T-helper 9 cell (primary cell): Measurements from ENCODE around the gene ABCA1.
"Not testable (repeated sequence)": the region's sequence is repeated elsewhere in the genome, so short reads cannot be mapped to it uniquely, and the experiment has no call there.

ENCODE experiments used
- DNase-seq: peaks from one replicate; pipeline ENCODE4 v3.0.0-alpha.2; 2020
- total RNA-seq, 2 donors: gene quantifications; one replicate each; lab custom pipeline; 2026; lab: John Stamatoyannopoulos, UW

ABCA1 gene, protein sequence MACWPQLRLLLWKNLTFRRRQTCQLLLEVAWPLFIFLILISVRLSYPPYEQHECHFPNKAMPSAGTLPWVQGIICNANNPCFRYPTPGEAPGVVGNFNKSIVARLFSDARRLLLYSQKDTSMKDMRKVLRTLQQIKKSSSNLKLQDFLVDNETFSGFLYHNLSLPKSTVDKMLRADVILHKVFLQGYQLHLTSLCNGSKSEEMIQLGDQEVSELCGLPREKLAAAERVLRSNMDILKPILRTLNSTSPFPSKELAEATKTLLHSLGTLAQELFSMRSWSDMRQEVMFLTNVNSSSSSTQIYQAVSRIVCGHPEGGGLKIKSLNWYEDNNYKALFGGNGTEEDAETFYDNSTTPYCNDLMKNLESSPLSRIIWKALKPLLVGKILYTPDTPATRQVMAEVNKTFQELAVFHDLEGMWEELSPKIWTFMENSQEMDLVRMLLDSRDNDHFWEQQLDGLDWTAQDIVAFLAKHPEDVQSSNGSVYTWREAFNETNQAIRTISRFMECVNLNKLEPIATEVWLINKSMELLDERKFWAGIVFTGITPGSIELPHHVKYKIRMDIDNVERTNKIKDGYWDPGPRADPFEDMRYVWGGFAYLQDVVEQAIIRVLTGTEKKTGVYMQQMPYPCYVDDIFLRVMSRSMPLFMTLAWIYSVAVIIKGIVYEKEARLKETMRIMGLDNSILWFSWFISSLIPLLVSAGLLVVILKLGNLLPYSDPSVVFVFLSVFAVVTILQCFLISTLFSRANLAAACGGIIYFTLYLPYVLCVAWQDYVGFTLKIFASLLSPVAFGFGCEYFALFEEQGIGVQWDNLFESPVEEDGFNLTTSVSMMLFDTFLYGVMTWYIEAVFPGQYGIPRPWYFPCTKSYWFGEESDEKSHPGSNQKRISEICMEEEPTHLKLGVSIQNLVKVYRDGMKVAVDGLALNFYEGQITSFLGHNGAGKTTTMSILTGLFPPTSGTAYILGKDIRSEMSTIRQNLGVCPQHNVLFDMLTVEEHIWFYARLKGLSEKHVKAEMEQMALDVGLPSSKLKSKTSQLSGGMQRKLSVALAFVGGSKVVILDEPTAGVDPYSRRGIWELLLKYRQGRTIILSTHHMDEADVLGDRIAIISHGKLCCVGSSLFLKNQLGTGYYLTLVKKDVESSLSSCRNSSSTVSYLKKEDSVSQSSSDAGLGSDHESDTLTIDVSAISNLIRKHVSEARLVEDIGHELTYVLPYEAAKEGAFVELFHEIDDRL (N-terminal part only)
- 2.0 to 18.6 reads per million in 2 donors for total RNA-seq

DNA sequence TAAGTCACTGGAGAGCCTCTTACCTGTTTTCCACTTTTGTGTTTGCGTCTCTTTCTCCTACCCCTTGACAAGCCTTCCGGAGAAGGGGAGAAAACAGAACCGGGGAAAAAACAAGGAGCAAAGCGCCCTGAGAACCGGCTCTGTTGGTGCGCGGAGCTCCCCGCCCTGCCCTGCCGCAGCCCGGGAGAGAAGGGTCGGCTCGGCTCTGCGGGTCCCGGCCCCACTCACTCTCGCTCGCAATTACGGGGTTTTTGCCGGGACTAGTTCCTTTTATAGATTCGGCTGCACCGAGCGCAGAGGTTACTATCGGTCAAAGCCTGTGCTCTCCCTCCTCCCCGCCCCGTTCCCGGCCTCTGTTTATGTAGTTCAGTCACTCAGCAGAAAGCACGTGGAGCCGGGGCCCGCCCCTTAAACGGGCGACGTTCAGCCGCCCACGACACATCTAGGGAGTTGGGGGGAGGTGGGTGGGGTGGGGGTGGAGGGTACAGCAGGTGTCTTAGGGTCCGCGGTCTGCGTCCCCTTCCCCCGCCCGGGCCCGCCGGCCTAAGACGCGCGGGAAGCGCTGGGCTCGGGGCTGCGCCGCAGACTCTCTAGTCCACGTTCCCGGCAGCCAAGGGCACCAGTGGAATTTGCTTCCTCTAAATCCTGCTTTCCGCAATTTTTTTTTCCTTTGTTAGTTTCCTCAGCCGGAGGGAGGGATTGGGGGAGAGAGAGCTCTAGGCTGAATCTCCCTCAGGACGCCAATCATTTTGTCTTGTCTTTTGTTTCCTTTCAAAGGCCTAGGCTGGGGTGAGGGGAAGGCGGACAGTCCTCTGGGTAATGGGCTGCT lies at the start of gene ABCA1:
ABCA1 (minus strand) TSS at position 244 of the 829 bp plus-strand sequence. CDS start 24,476 bp downstream, outside the sequence.
- DNase-seq: peak; percentile 56

DNA sequence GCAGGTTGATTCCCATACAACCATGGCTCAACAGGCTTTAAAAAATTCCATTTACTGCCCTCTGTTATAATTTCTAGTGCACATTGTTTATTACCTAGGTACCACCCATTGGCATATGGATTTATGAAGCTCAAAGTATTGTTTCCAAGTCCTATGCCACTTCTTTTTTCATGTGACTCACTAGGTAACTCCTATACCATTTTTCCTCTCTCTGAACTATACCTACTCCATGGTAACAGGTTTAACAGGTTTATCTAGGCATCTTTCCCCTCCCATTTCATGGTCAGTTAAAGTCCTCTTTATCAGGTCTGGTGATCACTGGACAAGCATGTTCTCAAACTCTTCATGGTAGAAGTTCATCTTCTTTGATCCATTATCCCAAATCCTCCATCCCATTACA lies 49.6 kb upstream of the ABCA1 start:
- DNase-seq: no peak

- no peak for DNase-seq
These were observed 49.2 kb upstream of the ABCA1 start for GRCh38 chr9:104977168-104977567.

DNA sequence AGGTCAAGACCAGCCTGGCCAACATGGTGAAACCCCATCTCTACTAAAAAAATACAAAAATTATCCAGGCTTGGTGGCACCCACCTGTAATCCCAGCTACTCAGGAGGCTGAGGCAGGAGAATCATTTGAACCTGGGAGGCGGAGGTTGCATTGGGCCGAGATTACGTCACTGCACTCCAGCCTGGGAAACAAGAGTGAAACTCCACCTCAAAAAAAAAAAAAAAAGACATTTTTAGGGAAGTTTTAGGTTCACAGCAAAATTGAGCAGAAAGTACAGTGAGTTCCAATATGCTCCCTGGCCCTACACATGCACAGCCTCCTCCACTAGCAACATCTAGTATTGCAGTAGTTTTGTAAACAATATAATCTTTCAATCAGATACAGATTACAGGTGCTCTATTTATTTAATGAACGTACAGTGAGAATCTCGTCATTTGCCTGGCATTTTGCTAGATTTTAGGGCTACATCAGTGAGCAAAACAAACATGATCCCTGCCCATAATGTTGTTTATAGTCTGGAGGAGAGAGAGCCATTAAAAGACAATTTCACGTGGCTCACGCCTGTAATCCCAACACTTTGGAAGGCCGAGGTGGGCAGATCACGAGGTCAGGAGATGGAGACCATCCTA lies 48.1 kb upstream of the ABCA1 start:
- not testable (repeated sequence) for DNase-seq

DNA sequence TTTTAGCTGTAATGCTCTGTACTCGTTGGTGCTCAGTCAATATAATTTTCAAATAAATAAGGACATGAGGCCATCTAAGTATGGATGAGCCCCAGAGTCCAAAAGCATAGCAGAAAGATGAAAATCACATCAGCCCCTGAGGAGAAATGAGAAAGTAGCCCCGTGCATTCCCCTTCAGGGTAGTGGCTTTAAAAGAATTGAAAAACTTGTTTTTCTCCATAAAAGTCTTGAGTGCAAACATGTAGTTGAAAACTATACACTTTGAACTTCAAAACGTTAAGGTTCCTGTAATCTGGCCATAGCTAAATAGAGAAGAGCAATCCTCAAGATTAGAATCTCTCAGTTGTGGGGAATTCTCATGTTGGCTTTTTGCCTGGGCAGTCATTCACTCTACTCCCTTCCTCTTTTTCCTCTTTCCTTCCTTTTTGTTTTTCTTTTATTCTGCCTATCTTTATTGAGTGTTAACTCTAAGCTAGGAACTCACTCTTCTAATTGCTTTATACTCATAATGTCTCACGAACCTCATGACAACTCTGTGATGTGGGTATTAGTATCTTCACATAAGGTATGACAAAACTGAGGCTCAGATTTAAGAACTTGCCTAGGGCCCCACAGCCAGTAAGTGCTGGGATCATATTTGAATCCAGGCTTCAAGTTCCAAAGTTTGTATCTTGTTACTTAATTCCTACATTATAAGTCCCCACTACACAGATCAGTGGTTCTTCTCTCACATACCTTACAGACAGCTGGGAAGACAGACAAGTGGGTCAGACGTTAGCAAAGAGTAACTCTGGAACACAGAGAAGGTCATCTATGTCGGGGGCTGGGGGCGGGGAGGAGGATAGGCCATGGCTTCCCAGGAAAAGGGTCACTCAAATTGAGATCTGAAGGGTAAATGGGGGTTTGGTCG lies 46.4 kb upstream of the ABCA1 start:
- DNase-seq: no peak

- DNase-seq: no peak
These were observed 44.4 kb upstream of the ABCA1 start for GRCh38 chr9:104972242-104972866.

- DNase-seq: no peak
These were observed 43.6 kb upstream of the ABCA1 start for GRCh38 chr9:104971511-104971910.

DNA sequence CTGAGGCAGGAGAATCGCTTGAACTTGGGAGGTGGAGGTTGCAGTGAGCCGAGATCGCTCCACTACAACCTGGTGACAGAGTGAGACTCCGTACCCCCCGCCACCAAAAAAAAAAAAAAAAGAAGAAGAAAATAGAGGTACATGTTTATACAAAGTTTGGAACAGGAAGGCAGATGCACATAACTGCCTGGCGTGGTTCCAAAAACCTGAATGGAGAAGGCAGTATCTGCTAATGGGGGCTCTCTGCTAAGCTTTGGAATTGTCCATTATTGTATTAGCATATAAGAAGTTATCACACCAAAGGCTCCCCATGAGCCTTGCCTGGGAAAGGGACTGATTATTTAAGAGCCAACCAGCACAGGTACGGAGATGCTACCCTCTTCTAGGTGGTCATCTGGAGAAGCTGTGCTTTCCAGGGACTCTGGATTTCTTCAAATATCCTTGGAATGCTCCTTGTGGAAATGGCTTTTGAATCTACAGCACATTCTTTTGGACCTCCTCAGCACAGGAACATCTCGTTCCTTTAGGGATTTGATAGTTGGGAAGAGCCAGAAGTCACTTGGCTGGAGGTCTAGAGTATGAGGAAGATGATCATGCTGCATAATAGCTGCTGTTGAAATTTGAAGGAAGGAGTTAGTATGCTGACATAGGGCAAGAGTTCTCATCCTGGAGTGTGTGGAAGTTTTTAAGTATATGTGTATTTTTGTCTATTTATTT lies 42.5 kb upstream of the ABCA1 start:
- no peak for DNase-seq

GRCh38 chr9:104969116-104969515 lies 41.2 kb upstream of the ABCA1 start:
- DNase-seq: no peak

GRCh38 chr9:104968025-104968982 lies 40.3 kb upstream of the ABCA1 start:
- DNase-seq: peak; percentile 85

DNA sequence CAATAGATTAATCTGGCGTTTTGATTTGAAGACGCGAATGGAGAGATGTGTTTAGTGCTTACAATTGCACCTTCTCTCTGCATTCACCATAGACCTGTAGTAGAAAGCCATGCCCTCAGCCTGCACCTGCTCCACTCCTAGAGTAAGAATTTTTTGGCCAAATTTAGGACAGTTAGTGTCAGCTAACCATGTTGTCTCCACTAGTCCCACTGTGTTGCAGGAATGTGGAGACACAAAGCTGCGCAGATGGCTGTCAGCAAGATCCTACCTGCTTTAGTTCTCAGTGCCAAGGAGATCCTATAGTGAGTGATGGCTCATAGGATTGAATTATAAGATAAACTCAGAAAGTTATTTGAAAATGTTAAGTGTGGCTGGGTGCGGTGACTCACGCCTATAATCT lies 35.1 kb upstream of the ABCA1 start:
- no peak for DNase-seq

DNA sequence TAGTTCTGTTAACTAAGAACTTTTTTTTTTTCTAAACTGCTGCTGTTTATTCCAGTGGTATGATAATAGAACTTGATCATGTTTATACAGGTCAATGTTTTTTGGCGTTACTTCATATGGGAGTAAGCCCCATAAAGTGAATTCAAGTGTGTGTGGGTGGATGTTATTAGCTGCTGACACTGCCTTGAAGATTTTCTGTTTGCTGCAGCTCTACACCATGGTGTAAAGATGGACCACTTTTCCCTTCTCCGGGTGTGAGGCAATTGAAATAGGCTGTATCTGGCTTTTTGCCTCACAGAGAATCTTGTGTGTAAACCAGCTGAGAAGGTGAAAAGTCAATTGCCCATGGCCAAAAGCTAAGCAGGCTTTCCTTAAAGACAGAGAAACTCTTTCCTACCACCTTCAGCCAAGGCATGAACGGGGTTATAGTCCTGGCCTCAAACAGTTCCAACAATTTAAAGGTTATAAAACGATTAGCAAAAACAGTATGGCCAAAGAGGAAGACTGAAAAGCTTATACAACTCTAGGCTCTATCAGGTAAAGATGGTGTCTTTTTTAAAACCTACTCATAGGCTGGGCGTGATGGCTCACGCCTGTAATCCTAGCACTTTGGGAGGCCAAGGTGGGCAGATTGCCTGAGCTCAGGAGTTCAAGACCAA lies 33.9 kb upstream of the ABCA1 start:
- no peak for DNase-seq

DNA sequence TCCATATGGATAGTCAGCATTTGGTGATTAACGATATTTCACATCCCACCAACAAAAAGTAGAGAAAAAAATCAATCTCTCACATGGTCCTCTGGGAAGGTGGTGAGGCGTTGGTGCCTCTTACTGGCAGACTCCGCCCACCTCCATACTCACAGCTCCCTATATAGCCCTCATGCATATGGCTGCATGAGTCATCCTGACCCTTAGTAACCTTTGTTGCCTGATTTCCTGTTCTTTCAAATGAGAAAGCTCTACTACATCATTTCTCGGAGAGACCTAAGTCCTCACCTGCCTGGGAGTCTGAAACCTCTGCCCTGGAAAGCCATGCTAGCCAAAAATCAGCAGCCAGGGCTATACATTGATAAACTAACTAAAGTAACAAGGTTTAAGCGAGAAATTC lies 33.3 kb upstream of the ABCA1 start:
- peak; percentile 26 for DNase-seq

GRCh38 chr9:104960662-104961061 lies 32.7 kb upstream of the ABCA1 start:
- DNase-seq: no peak

DNA sequence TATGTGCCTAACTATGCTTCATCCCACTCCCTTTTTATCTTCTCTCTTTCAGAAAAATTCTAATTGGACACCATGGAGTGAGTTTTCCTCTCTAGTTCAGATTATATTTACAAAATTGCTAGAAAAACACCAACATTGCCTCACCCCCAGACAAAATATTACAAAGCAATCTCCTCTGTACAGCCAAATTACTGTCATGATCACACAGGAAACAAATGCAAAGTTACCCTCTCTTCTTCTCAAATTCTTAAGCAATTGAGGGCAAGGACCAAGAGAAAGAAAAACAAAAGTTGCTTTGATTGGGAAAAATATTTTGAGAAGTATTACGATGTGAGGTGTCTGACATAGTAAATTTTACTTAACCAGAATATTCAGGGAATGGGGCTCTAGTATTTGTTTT lies 30.8 kb upstream of the ABCA1 start:
- DNase-seq: no peak

GRCh38 chr9:104958006-104958405 lies 30.1 kb upstream of the ABCA1 start:
- DNase-seq: not testable (repeated sequence)

DNA sequence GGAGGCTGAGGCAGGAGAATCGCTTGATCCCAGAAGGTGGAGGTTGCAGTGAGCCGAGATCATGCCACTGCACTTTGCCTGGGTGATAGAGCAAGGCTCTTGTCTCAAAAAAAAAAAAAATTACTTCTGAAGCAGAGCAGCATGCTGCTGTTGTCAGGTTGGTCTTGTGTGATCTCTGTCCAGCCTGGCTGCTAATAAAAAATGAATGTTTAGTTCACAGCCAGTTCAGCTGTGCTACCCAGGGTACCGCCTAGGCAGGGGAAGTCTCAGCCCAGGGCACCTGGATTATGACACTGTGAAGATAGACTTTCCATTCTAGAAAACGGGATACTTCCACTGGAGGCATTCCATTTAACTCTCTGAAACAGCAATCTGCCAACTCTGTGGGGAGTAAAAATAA lies 23.5 kb upstream of the ABCA1 start:
- DNase-seq: no peak
